Measurements from ENCODE around the gene ATP8A2. TPM values are rescaled to one million over a fixed set of nuclear protein-coding genes. Genes with fewer than 3 reads are reported as not detected.

ATP8A2 gene
- total RNA-seq, 2 experiments from 2014 or later, result not detected

- CTCF ChIA-PET (ENCODE audit: unreplicated experiment), result no interaction called here
- POLR2A ChIA-PET, result interaction anchor here (0.6 to 0.9 kb wide), 3 partner anchors 11 to 593 kb away, joined by 3 to 4 read pairs (median 3); no protein-coding TSS in a partner anchor
- H3K79me2 ChIP-seq (ENCODE audit: insufficient read depth, low read depth, low read length), result no peaks in the 10 kb centered on the region
- intact Hi-C loops (cut with micrococcal nuclease; ENCODE audit: unreplicated experiment), result no loop called here
- no peak overlapping the region for H3K27ac ChIP-seq (ENCODE audit: low read depth, low read length, poor library complexity, severe bottlenecking)
- TF ChIP-seq EZH2phosphoT487 (IDR thresholded peaks at IDR 0.05; ENCODE audit: borderline replicate concordance, low read depth, low read length), result no peak
- no peak for TF ChIP-seq CTCF (conservative IDR thresholded peaks at IDR 0.05; ENCODE audit: low read length)
- no peaks in the 10 kb centered on the region for H3K9me2 ChIP-seq (ENCODE audit: insufficient read depth, low read length)
- H3K9me3 ChIP-seq (ENCODE audit: low read length), result no peaks in the 10 kb centered on the region
- H3K36me3 ChIP-seq (ENCODE audit: insufficient read depth, low read length), result no peaks in the 10 kb centered on the region
- no peak for DNase-seq (ENCODE audit: low spot score)
- no peak overlapping the region for H3K4me2 ChIP-seq (ENCODE audit: low read length)
- no peaks in the 10 kb centered on the region for H3K4me1 ChIP-seq (ENCODE audit: insufficient read depth, low read length, poor library complexity, severe bottlenecking)
- no TSS peak for BruUV-seq (replicated peaks)
- no peak overlapping the region for H3K4me3 ChIP-seq (ENCODE audit: low read depth, low read length, poor library complexity, severe bottlenecking)
- no peak overlapping the region for H2AFZ ChIP-seq (ENCODE audit: low read length)
- H4K20me1 ChIP-seq (ENCODE audit: insufficient read depth, low read length), result no peaks in the 10 kb centered on the region
Observed at GRCh38 chr13:25585000-25585399, 213.2 kb downstream of the ATP8A2 start.

GRCh38 chr13:25587326-25587980 is 215.7 kb downstream of the ATP8A2 start:
- Histone ChIP-seq H2AFZ (ENCODE audit: low read length) (no peak overlapping the region), H4K20me1 (ENCODE audit: insufficient read depth, low read length) (no peaks in the 10 kb centered on the region), H3K27ac (ENCODE audit: low read depth, low read length, poor library complexity, severe bottlenecking) (no peak overlapping the region), H3K79me2 (ENCODE audit: insufficient read depth, low read depth, low read length) (no peaks in the 10 kb centered on the region), H3K4me1 (ENCODE audit: insufficient read depth, low read length, poor library complexity, severe bottlenecking) (no peaks in the 10 kb centered on the region), H3K9me2 (ENCODE audit: insufficient read depth, low read length) (no peaks in the 10 kb centered on the region), H3K4me3 (ENCODE audit: low read depth, low read length, poor library complexity, severe bottlenecking) (no peak overlapping the region), H3K4me2 (ENCODE audit: low read length) (no peak overlapping the region), H3K36me3 (ENCODE audit: insufficient read depth, low read length) (no peaks in the 10 kb centered on the region), H3K9me3 (ENCODE audit: low read length) (no peaks in the 10 kb centered on the region)
- CTCF ChIA-PET (ENCODE audit: unreplicated experiment), result no interaction called here
- DNase-seq (ENCODE audit: low spot score), result no peak
- BruUV-seq (replicated peaks), result no TSS peak
- intact Hi-C loops (cut with micrococcal nuclease; ENCODE audit: unreplicated experiment), result no loop called here
- TF ChIP-seq EZH2phosphoT487 (IDR thresholded peaks at IDR 0.05; ENCODE audit: borderline replicate concordance, low read depth, low read length), result no peak
- TF ChIP-seq CTCF (conservative IDR thresholded peaks at IDR 0.05; ENCODE audit: low read length), result no peak
- POLR2A ChIA-PET, result no interaction called here

- ChIA-PET CTCF (ENCODE audit: unreplicated experiment) (no interaction called here), POLR2A (no interaction called here)
- no peaks in the 10 kb centered on the region for H4K20me1 ChIP-seq (ENCODE audit: insufficient read depth, low read length)
- H3K36me3 ChIP-seq (ENCODE audit: insufficient read depth, low read length), result no peaks in the 10 kb centered on the region
- no peak overlapping the region for H3K4me3 ChIP-seq (ENCODE audit: low read depth, low read length, poor library complexity, severe bottlenecking)
- H2AFZ ChIP-seq (ENCODE audit: low read length), result no peak overlapping the region
- BruUV-seq (replicated peaks), result no TSS peak
- H3K4me2 ChIP-seq (ENCODE audit: low read length), result no peak overlapping the region
- TF ChIP-seq CTCF (conservative IDR thresholded peaks at IDR 0.05; ENCODE audit: low read length), result no peak
- TF ChIP-seq EZH2phosphoT487 (IDR thresholded peaks at IDR 0.05; ENCODE audit: borderline replicate concordance, low read depth, low read length), result no peak
- H3K27ac ChIP-seq (ENCODE audit: low read depth, low read length, poor library complexity, severe bottlenecking), result no peak overlapping the region
- H3K9me3 ChIP-seq (ENCODE audit: low read length), result no peaks in the 10 kb centered on the region
- H3K4me1 ChIP-seq (ENCODE audit: insufficient read depth, low read length, poor library complexity, severe bottlenecking), result no peaks in the 10 kb centered on the region
- intact Hi-C loops (cut with micrococcal nuclease; ENCODE audit: unreplicated experiment), result no loop called here
- H3K79me2 ChIP-seq (ENCODE audit: insufficient read depth, low read depth, low read length), result no peaks in the 10 kb centered on the region
- H3K9me2 ChIP-seq (ENCODE audit: insufficient read depth, low read length), result no peaks in the 10 kb centered on the region
- DNase-seq (ENCODE audit: low spot score), result no peak
Observed at GRCh38 chr13:25588336-25589060, 216.7 kb downstream of the ATP8A2 start.

Measured in OCI-LY7 (cell line).